Caco-2 (cell line): ENCODE results near the gene DNM2. TPM values are rescaled to one million over a fixed set of nuclear protein-coding genes. Genes with fewer than 3 reads are reported as not detected.

Experiments used
- BruUV-seq: library from RNA; stranded (reverse); fragments of 400-500 nt; replicated peaks from 2 replicates; lab custom pipeline; 2021; lab: Mats Ljungman, UMichigan
- CTCF ChIA-PET: fragments of 300-600 bp; sonication (Branson Sonifier 250); formaldehyde crosslinking; loops from one replicate; lab custom pipeline; 2022; ENCODE audit warnings: antibody characterized with exemption; lab: Charles Lee
- POLR2A ChIA-PET: fragments of 300-600 bp; sonication (Branson Sonifier 250); formaldehyde crosslinking; loops from one replicate; lab custom pipeline; 2022; ENCODE audit warnings: antibody characterized with exemption; lab: Charles Lee
- DNase-seq, 2 experiments: peaks; one replicate each; pipeline versions ENCODE4 v3.0.0 to v3.0.0-alpha.2; 2020 to 2022
- H3K27me3 ChIP-seq: replicated peaks from 2 replicates; pipeline ENCODE4 v1.6.0; 2011; ENCODE audit warnings: low read length; ENCODE audit not compliant: control insufficient read depth, insufficient read depth
- H3K36me3 ChIP-seq: 2 replicates; pipeline ENCODE4 v1.5.1; 2011; ENCODE audit warnings: low read length; ENCODE audit not compliant: control insufficient read depth, insufficient read depth
- H3K4me1 ChIP-seq: fragments of 250-450 bp; sonication (Bioruptor Pico); 2 replicates; pipeline ENCODE4 v1.5.1; 2020; ENCODE audit warnings: mild to moderate bottlenecking
- H3K4me3 ChIP-seq: 2 replicates; pipeline ENCODE4 v1.5.1; 2011; ENCODE audit warnings: low read depth, mild to moderate bottlenecking, control low read depth, low read length
- H3K9me3 ChIP-seq: fragments of 250-450 bp; sonication (Bioruptor Pico); 2 replicates; pipeline ENCODE4 v1.5.1; 2020; ENCODE audit warnings: mild to moderate bottlenecking, moderate library complexity
- H3K27ac Mint-ChIP-seq: one replicate; pipeline ENCODE4 v1.8.0; 2022; ENCODE audit warnings: mixed read lengths; ENCODE audit not compliant: unreplicated experiment
- H3K27me3 Mint-ChIP-seq: one replicate; pipeline ENCODE4 v1.8.0; 2022; ENCODE audit warnings: mixed read lengths; ENCODE audit not compliant: insufficient read depth, unreplicated experiment
- H3K36me3 Mint-ChIP-seq: one replicate; pipeline ENCODE4 v1.8.0; 2022; ENCODE audit warnings: mild to moderate bottlenecking, mixed read lengths; ENCODE audit not compliant: insufficient read depth, unreplicated experiment
- H3K4me1 Mint-ChIP-seq: one replicate; pipeline ENCODE4 v1.8.0; 2022; ENCODE audit warnings: low read depth, mixed read lengths; ENCODE audit not compliant: unreplicated experiment
- H3K4me3 Mint-ChIP-seq: one replicate; pipeline ENCODE4 v1.8.0; 2022; ENCODE audit warnings: mild to moderate bottlenecking, moderate library complexity, mixed read lengths; ENCODE audit not compliant: unreplicated experiment
- H3K9me3 Mint-ChIP-seq: one replicate; pipeline ENCODE4 v1.8.0; 2022; ENCODE audit warnings: mixed read lengths; ENCODE audit not compliant: unreplicated experiment
- intact Hi-C: fragments of 100-400 bp; cut with micrococcal nuclease; formaldehyde crosslinking; loops from one replicate; pipeline ENCODE4 v1.10.0; 2022; ENCODE audit not compliant: unreplicated experiment
- total RNA-seq: library from RNA; stranded (reverse); gene quantifications from 2 replicates; pipeline ENCODE4 v1.2.3, GENCODE V29; 2022
- TF ChIP-seq, protein P1 (sequence below), 2 experiments: fragments of 200-600 bp in 1 of 2; IDR thresholded peaks; 1 replicate in 1 of 2; 2 replicates in 1 of 2; pipeline versions ENCODE4 v1.5.1 to v1.8.0; 2011 to 2022; ENCODE audit warnings: antibody characterized with exemption in 1 of 2, control low read depth in 1 of 2, inconsistent platforms in 1 of 2, low read depth in 1 of 2, low read length in 1 of 2, mild to moderate bottlenecking in 1 of 2, moderate library complexity in 1 of 2; ENCODE audit not compliant: insufficient read depth in 1 of 2, severe bottlenecking in 1 of 2, unreplicated experiment in 1 of 2

DNM2 gene
- total RNA-seq, 1 experiment from 2014 or later = 137 TPM

DNA sequence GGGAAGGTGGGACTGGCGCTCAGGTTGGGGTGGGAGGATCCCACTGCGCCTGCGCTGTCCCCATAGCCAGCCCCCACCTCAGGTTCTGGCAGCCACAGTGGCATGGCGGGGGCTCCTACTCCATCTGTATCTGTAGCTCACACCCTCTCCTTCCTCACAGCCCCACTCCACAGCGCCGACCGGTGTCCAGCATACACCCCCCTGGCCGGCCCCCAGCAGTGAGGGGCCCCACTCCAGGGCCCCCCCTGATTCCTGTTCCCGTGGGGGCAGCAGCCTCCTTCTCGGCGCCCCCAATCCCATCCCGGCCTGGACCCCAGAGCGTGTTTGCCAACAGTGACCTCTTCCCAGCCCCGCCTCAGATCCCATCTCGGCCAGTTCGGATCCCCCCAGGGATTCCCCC is 112.1 kb downstream of the DNM2 start:
- DNase-seq = no peak
- BruUV-seq = no TSS peak
- Mint-ChIP-seq H3K4me1 (no peaks in the 10 kb centered on the region), H3K27ac (peak overlapping the region; percentile 45), H3K4me3 (no peak overlapping the region), H3K9me3 (no peaks in the 10 kb centered on the region), H3K36me3 (peaks cover 74% of the 10 kb centered on the region), H3K27me3 (no peaks in the 10 kb centered on the region)
- ChIA-PET CTCF (no interaction called here), POLR2A (no interaction called here)
- Histone ChIP-seq H3K4me3 (no peak overlapping the region), H3K4me1 (no peaks in the 10 kb centered on the region), H3K9me3 (no peaks in the 10 kb centered on the region), H3K27me3 (no peaks in the 10 kb centered on the region), H3K36me3 (no peaks in the 10 kb centered on the region; the same call in 1 of the 2 replicates)
- intact Hi-C loops = no loop called here
- TF ChIP-seq, protein P1, sequence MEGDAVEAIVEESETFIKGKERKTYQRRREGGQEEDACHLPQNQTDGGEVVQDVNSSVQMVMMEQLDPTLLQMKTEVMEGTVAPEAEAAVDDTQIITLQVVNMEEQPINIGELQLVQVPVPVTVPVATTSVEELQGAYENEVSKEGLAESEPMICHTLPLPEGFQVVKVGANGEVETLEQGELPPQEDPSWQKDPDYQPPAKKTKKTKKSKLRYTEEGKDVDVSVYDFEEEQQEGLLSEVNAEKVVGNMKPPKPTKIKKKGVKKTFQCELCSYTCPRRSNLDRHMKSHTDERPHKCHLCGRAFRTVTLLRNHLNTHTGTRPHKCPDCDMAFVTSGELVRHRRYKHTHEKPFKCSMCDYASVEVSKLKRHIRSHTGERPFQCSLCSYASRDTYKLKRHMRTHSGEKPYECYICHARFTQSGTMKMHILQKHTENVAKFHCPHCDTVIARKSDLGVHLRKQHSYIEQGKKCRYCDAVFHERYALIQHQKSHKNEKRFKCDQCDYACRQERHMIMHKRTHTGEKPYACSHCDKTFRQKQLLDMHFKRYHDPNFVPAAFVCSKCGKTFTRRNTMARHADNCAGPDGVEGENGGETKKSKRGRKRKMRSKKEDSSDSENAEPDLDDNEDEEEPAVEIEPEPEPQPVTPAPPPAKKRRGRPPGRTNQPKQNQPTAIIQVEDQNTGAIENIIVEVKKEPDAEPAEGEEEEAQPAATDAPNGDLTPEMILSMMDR (IDR thresholded peaks at IDR 0.05; ENCODE audit: insufficient read depth in 1 of 2, low read depth in 1 of 2, low read length in 1 of 2, severe bottlenecking in 1 of 2, unreplicated experiment in 1 of 2) = no peak

DNA sequence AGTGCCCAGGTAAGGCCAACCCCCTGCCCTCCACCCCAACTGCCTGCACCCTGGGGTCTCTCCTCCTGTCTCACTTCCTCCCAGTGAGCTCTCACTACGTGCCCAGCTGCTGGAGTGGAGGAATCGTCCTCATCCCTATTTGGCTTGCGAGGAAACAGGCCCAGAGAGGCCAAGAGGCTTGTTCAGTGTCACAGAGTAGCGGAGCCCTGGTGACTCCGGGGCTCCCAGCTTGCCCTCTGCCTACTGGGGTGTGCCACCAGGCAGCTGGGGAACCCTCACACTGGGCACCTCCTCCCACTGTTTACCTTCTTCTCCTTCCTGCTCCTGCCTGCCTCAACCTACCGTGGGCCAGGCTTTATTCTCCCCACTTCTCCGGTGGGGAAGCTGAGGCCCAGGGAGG is 112.5 kb downstream of the DNM2 start:
- Mint-ChIP-seq H3K4me3 (no peak overlapping the region), H3K4me1 (no peaks in the 10 kb centered on the region), H3K9me3 (no peaks in the 10 kb centered on the region), H3K36me3 (peaks cover 74% of the 10 kb centered on the region), H3K27ac (peak overlapping the region; percentile 45), H3K27me3 (no peaks in the 10 kb centered on the region)
- BruUV-seq = no TSS peak
- no peak overlapping the region for H3K4me3 ChIP-seq
- no peaks in the 10 kb centered on the region; the same call in 1 of the 2 replicates for H3K36me3 ChIP-seq
- CTCF ChIA-PET = no interaction called here
- intact Hi-C loops = no loop called here
- no peaks in the 10 kb centered on the region for H3K9me3 ChIP-seq
- TF ChIP-seq, protein P1 (IDR thresholded peaks at IDR 0.05; ENCODE audit: insufficient read depth in 1 of 2, low read depth in 1 of 2, low read length in 1 of 2, severe bottlenecking in 1 of 2, unreplicated experiment in 1 of 2) = no peak
- H3K27me3 ChIP-seq = no peaks in the 10 kb centered on the region
- DNase-seq = no peak
- POLR2A ChIA-PET = no interaction called here
- 0 out of 2 replicates have a peak, but pooled peaks cover 4% of the 10 kb centered on the region for H3K4me1 ChIP-seq

DNA sequence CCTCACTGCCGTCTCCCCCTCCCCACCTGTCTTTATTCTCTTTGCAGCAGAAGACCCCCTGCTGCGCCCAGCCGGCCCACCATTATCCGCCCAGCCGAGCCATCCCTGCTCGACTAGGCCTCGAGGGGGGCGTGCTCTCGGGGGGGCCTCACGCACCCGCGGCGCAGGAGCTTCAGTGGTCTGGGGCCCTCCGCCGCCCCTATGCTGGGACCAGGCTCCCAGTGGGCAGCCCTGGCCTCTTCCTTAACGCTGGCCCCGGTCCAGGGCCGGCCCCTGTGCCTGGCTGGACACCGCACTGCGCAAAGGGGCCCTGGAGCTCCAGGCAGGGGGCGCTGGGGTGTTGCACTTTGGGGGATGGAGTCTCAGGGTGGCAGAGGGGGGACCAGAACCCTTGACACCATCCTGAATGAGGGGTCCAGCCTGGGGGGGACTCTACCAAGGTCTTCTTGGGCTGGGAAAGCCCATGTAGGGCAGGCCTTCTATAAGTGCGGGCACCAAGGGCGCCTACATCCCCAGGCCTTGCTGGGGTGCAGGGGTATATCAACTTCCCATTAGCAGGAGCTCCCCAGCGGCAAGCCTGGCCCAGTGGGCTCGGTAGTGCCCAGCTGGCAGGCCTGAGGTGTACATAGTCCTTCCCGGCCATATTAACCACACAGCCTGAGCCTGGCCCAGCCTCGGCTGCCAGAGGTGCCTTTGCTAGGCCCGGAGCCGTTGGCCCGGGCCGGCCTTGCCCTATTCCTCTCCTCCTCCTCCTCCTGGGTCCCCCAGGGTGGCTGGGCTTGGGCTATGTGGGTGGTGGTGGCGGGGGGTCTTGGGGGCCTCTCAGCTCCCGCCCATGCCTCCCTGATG is 113.3 kb downstream of the DNM2 start:
- Histone ChIP-seq H3K9me3 (no peaks in the 10 kb centered on the region), H3K4me3 (no peak overlapping the region), H3K27me3 (no peaks in the 10 kb centered on the region), H3K36me3 (no peaks in the 10 kb centered on the region; the same call in 1 of the 2 replicates), H3K4me1 (0 out of 2 replicates have a peak, but pooled peaks cover 4% of the 10 kb centered on the region)
- BruUV-seq = no TSS peak
- CTCF ChIA-PET = no interaction called here
- TF ChIP-seq, protein P1 (IDR thresholded peaks at IDR 0.05; ENCODE audit: insufficient read depth in 1 of 2, low read depth in 1 of 2, low read length in 1 of 2, severe bottlenecking in 1 of 2, unreplicated experiment in 1 of 2) = no peak
- Mint-ChIP-seq H3K27me3 (no peaks in the 10 kb centered on the region), H3K4me1 (no peaks in the 10 kb centered on the region), H3K9me3 (no peaks in the 10 kb centered on the region), H3K36me3 (peaks cover 74% of the 10 kb centered on the region), H3K4me3 (no peak overlapping the region), H3K27ac (peak overlapping the region; percentile 45)
- DNase-seq = no peak
- intact Hi-C loops = no loop called here
- POLR2A ChIA-PET = no interaction called here
